ENCODE data around the gene ATP10A. TPM values are rescaled to one million over a fixed set of nuclear protein-coding genes. Genes with fewer than 3 reads are reported as not detected.

Gene ATP10A
- polyA plus RNA-seq, 1 donor from 2014 or later = not detected

- H3F3A ChIP-seq (ENCODE audit: insufficient read depth, low read length, poor library complexity, severe bottlenecking) = no peaks in the 10 kb centered on the region
- no peak overlapping the region for H3K4me3 ChIP-seq (ENCODE audit: low read length)
- no peaks in the 10 kb centered on the region for H4K20me1 ChIP-seq (ENCODE audit: insufficient read depth)
- no peak overlapping the region for H3K9ac ChIP-seq (ENCODE audit: low read length)
- TF ChIP-seq EZH2 (IDR thresholded peaks at IDR 0.05; ENCODE audit: borderline replicate concordance, insufficient read depth, low read length, poor library complexity, severe bottlenecking) (no peak), REST (IDR thresholded peaks at IDR 0.05; ENCODE audit: borderline replicate concordance) (no peak)
- no peaks in the 10 kb centered on the region for H3K27me3 ChIP-seq (ENCODE audit: insufficient read depth, low read depth, low read length)
- no peaks in the 10 kb centered on the region for H3K36me3 ChIP-seq (ENCODE audit: insufficient read depth, low read length)
- H3K9me3 ChIP-seq (ENCODE audit: low read length) = no peaks in the 10 kb centered on the region
- H3K4me2 ChIP-seq (ENCODE audit: low read length) = no peak overlapping the region
- no peaks in the 10 kb centered on the region for H3K9me2 ChIP-seq (ENCODE audit: insufficient read depth, low read length)
- H3K27ac ChIP-seq (ENCODE audit: low read length) = no peak overlapping the region
- H2AFZ ChIP-seq (ENCODE audit: low read depth, low read length) = no peak overlapping the region
- H3K79me2 ChIP-seq (replicated peaks; ENCODE audit: insufficient read depth, low read length) = no peaks in the 10 kb centered on the region
Measured at GRCh38 chr15:25838871-25839195, 24.3 kb downstream of the ATP10A start.

GRCh38 chr15:25838191-25838870 is 24.8 kb downstream of the ATP10A start:
- Histone ChIP-seq H2AFZ (ENCODE audit: low read depth, low read length) (no peak overlapping the region), H3K27me3 (ENCODE audit: insufficient read depth, low read depth, low read length) (no peaks in the 10 kb centered on the region), H3F3A (ENCODE audit: insufficient read depth, low read length, poor library complexity, severe bottlenecking) (no peaks in the 10 kb centered on the region), H3K27ac (ENCODE audit: low read length) (no peak overlapping the region), H4K20me1 (ENCODE audit: insufficient read depth) (no peaks in the 10 kb centered on the region), H3K9ac (ENCODE audit: low read length) (no peak overlapping the region), H3K36me3 (ENCODE audit: insufficient read depth, low read length) (no peaks in the 10 kb centered on the region), H3K4me3 (ENCODE audit: low read length) (no peak overlapping the region), H3K4me2 (ENCODE audit: low read length) (no peak overlapping the region), H3K79me2 (replicated peaks; ENCODE audit: insufficient read depth, low read length) (no peaks in the 10 kb centered on the region), H3K9me3 (ENCODE audit: low read length) (no peaks in the 10 kb centered on the region), H3K9me2 (ENCODE audit: insufficient read depth, low read length) (no peaks in the 10 kb centered on the region)
- no peak for TF ChIP-seq SMC3 (conservative IDR thresholded peaks at IDR 0.05; ENCODE audit: poor library complexity)
- TF ChIP-seq POLR2AphosphoS5 (IDR thresholded peaks at IDR 0.05) = no peak
- no peak for TF ChIP-seq EP300 (conservative IDR thresholded peaks at IDR 0.05; ENCODE audit: poor library complexity, severe bottlenecking)
- no peak for TF ChIP-seq TAF1 (IDR thresholded peaks at IDR 0.05; ENCODE audit: low read depth)
- TF ChIP-seq RAD21 (conservative IDR thresholded peaks at IDR 0.05) = no peak
- no peak for TF ChIP-seq REST (IDR thresholded peaks at IDR 0.05; ENCODE audit: borderline replicate concordance)
- no peak for TF ChIP-seq CTCF (IDR thresholded peaks at IDR 0.05; ENCODE audit: poor library complexity, severe bottlenecking)
- TF ChIP-seq MXI1 (conservative IDR thresholded peaks at IDR 0.05; ENCODE audit: poor library complexity, severe bottlenecking) = no peak

All from neural cell (in vitro differentiated cells).